ENCODE results near the gene PLA2G2A.
"Not testable (repeated sequence)": the region's sequence is repeated elsewhere in the genome, so short reads cannot be mapped to it uniquely, and the experiment has no call there.

PLA2G2A gene, protein sequence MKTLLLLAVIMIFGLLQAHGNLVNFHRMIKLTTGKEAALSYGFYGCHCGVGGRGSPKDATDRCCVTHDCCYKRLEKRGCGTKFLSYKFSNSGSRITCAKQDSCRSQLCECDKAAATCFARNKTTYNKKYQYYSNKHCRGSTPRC

DNA sequence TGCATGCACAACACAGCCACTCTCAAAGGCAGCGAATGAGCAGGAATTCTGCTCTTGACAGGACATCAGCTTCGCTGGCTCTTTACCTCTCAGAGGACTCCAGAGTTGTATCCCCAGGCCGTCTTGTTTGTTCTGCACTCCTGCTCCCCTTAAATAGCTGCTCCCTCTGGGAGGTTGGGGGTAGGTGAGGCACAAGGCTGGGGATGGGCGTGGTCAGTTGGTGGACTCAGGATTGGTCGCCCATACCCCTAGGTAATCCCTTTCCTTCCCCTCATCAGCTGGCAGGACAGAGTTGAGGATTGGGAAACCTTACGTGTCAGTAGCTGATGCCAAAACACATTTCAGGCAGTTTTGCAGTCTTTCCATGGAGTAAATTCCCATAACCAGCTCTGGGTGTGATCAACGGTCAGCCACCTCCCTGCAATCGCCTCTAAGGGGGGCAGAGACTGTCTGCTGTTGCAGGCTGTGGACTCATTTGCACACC is at the start of gene PLA2G2A:
Gene PLA2G2A (minus strand): TSS at position 125 of the 484 bp plus-strand sequence. CDS start 845 bp downstream, outside the sequence.
- DNase-seq (ENCODE audit: low spot score) = no peak
- FAIRE-seq = no peak

DNA sequence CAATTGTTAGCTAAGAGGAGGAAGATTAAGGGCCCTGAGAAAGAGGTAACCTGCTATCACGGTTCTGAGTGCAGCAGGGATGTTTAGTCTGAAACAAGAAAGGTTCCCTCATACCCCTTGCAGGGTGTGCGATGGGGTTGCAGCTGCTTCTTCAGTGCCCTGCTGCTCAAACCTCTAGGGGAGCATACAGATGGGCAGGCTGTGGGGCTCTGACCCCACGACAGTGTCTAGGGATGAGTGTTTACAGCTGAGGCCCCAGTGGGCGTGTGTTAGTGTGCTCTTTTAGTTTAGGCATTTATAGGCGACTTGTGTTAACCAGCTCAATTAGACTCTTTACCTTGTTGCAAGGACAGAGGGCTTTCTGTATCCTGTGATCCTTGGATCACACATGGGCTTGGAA is 49.3 kb upstream of the PLA2G2A start:
- no peak for DNase-seq (ENCODE audit: low spot score)
- FAIRE-seq = no peak

DNA sequence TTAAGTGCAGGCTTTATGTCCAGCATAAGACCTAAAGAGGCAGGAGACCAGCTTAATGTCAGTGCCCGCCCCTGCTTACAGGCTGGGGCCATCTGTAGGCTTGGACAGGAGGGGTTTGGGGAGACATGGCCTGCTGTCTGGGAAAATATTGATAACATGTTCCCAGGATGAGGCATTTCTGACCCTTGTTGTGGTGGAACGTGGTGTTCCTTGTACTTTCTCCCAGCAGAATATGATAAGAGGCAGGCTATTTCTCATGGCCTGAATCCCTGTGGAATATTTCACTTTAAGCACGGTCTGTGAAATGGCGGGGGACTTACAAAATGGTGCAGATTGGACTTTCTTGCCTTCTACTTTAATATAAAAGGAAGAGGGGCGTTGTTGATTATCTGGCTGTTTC is 48.7 kb upstream of the PLA2G2A start:
- FAIRE-seq (no peak), DNase-seq (ENCODE audit: low spot score) (no peak)

DNA sequence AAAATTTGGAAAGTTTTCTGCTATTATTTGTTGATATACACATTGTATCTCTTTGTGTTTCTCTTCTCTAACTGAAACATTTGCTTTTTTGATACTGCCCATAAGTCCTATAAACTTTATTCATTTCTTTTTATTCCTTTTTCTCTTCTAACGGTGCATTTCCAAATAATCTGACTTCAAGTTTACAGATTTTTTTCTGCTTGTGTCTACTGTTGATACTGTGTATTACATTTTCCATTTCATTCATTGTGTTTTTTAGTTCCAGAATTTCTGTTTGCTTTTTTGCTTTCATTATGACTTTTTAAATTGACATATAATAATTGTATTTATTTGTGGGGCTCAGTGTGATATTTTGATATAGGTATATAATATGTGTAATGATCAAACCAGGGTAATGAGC is 38.3 kb upstream of the PLA2G2A start:
- DNase-seq (ENCODE audit: low spot score) = no peak
- no peak for FAIRE-seq

DNA sequence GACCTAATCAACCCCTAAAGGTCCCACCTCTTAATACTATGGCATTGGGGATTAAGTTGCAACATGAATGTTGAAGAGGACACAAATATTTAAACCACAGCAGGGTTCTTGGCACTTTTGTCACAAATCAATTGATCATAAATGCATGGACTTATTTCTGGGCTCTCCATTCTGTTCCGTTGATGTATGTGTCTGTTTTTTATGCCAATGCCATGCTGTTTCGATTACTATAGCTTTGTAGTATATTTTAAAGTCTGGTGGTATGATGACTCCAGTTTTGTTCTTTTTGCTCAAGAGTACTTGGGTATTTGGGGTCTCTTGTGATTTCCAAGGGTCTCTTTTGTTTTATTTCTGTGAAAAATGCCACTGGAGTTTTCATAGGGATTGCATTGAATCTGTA is 34.7 kb upstream of the PLA2G2A start:
- FAIRE-seq (no peak), DNase-seq (ENCODE audit: low spot score) (no peak)

DNA sequence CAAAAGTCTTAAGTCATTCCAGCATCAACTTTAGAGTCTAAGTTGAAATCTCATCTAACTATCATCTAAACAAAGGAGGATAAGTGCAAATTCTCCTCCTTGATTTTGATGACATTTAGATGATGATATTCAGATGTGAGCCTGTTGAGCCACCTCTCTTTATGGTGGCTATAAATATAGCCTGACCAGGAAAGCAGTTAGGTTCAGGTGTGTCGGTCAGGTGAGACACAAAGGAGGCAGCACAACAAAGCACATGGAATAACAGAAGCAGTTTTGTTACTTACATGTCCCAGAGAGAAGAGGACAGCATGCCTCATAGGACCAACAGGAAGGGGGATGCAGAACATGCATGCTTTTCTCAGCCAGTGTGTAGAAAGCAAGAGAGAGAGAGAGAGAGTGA is 30.6 kb upstream of the PLA2G2A start:
- FAIRE-seq (no peak), DNase-seq (ENCODE audit: low spot score) (no peak)

DNA sequence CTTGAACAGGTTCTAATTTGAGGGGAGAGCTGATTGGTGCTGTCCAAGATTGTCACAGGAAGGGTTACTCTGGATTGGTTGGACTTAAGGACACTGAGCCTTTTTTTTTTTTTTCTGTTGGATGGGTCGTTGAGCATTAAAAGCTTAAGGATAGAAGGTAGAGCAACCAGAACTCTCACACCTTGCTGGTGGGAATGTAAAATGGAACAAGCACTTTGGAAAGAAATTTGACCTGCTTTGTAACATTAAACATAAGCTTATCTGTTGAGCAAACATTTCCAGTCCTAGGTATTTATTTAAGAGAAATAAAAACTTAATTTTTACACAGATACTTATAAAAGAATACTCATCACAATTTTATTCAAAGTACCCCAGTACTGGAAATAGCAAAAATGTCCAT is 29.8 kb upstream of the PLA2G2A start:
- FAIRE-seq = no peak
- DNase-seq (ENCODE audit: low spot score) = no peak

DNA sequence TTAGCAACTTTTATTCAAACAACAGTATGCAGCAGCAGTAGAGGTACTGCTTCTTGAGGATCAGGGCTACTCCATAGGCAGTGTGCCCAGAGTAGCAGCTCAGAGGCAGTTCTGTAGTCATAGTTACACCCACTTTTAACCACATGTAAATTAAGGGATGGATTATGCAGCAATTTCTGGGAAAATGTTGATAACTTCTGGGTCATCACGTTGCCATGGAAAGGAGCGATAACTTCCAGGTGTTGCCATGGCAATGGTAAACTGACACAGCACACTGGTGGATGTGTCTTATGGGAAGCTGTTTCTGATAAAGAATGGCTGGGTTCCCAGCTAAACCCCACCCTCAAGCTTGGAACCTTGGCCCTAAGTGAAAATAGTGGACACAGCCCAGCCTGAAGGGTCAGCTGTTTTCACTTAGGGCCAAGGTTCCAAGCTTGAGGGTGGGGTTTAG is 29.0 kb upstream of the PLA2G2A start:
- FAIRE-seq (no peak), DNase-seq (ENCODE audit: low spot score) (no peak)

DNA sequence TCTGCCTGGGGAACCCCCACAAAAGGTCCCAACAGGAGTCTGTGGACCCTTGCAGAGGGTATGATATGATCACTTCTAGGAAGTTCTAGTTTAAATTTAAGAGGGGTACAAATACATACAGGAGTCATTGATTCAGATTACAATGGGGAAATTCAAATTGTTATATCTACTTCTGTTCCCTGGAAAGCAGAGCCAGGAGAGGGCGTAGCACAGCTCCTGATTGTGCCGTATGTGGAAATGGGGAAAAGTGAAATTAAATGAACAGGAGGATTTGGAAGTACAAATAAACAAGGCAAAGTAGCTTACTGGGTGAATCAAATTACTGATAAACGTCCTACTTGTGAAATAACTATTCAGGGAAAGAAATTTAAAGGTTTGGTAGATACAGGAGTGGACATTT is 19.4 kb upstream of the PLA2G2A start:
- not testable (repeated sequence) for DNase-seq (ENCODE audit: low spot score)

DNA sequence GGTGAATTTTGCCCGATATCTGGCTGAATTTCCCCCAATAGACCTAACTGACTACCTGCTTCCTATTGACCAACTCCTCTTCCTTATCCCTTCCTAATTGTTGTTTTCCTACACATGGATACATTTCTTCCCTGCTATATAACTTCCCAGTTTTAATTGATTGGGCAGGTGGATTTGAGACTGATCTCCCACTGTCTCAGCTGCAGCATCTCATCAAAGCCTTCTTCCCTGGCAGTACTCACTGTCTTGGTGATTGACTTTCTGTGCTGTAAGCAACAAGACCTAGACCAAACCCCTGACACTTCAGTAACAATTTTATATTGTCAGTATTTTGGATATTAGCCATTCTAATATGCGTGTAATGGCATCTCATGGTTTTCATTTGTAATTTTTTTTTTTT is 11.3 kb upstream of the PLA2G2A start:
- no peak for DNase-seq (ENCODE audit: low spot score)
- FAIRE-seq = no peak

More for the DNA sequence above, 19.4 kb upstream of the PLA2G2A start:
- FAIRE-seq = not testable (repeated sequence)

DNA sequence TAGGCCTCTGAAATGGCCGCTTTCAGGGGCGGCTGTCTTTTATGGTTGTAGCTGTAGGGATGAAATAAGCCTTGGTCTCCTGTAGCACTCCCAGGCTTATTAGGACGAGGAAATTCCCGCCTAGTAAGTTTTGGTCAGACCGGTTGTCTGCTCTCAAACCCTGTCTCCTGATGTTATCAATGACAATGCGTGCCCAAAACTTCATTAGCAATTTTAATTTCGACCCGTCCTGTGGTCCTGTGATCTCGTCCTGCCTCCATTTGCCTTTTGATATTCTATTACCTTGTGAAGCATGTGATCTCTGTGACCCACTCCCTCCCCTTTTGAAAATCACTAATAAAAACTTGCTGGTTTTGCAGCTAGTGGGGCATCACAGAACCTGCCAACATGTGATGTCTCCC is 10.8 kb upstream of the PLA2G2A start:
- DNase-seq (ENCODE audit: low spot score); FAIRE-seq: not testable (repeated sequence)

DNA sequence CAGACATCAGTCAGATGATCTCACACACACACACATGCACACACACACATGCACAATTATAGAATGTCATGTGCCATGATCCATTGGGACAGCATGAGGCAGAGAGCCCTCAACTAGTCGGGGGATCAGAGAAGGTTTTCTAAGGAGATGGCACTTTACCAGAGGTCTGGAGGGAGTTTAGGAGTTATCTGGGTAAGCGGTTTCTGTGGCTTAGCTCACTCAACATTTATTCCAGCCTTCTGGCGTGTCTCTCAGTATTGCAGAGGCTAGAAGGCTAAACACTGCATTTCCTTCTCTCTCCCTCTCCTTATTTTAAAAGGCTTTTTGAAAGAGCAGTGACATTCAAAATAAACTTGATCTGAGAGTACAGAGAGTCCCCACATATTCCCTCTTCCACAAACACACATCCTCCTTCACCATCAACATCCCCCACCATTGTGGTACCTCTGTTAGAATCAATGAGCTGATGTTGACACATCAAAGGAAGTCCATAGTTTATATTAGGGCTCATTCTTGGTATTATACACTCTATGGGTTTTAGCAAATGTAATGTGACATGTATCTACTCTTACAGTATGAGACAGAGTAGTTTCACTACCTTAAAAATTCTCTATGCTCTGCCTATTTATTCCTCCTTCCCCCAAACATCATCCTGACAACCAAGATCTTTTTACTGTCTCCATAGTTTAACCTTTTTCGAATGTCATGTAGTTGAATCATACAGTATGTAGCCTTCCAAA is 9.0 kb upstream of the PLA2G2A start:
- DNase-seq (ENCODE audit: low spot score) = no peak
- no peak for FAIRE-seq

DNA sequence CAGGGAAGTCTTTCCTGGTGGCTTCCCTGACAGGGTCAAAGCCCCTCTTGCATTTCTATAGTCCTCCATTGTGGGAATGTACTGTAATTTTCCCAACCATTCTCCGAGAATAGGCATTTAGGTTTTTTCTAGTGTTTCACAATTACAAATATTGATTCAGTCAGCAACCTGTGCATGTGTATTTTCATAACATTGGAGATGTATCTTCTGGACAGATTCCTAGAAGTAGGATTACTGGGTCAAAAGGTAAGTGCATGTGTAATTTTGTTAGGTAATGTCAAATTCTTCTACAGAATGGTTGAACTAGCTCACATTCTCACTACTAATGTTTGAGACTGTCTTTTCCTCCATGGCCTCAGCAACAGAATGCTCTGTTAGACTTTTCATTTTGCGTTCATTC is 8.3 kb upstream of the PLA2G2A start:
- FAIRE-seq = no peak
- DNase-seq (ENCODE audit: low spot score) = no peak

DNA sequence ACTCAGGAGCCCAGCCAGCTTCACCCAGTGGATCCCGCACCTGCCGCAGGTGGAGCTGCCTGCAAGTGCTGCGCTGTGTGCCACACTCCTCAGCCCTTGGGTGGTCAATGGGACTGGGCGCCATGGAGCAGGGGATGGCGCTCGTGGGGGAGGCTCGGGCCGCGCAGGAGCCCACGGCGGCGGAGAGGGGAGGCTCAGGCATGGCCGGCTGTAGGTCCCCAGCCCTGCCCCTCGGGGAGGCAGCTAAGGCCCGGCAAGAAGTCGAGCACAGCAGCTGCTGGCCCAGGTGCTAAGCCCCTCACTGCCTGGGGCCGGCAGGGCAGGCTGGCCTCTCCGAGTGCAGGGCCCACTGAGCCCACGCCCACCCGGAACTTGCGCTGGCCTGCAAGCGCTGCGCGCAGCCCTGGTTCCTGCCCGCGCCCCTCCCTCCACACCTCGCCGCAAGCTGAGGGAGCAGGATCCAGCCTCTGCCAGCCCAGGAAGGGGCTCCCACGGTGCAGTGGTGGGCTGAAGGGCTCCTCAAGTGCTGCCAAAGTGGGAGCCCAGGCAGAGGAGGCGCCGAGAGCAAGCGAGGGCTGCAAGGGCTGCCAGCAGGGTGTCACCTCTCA is 5.1 kb upstream of the PLA2G2A start:
- not testable (repeated sequence) for DNase-seq (ENCODE audit: low spot score); FAIRE-seq

DNA sequence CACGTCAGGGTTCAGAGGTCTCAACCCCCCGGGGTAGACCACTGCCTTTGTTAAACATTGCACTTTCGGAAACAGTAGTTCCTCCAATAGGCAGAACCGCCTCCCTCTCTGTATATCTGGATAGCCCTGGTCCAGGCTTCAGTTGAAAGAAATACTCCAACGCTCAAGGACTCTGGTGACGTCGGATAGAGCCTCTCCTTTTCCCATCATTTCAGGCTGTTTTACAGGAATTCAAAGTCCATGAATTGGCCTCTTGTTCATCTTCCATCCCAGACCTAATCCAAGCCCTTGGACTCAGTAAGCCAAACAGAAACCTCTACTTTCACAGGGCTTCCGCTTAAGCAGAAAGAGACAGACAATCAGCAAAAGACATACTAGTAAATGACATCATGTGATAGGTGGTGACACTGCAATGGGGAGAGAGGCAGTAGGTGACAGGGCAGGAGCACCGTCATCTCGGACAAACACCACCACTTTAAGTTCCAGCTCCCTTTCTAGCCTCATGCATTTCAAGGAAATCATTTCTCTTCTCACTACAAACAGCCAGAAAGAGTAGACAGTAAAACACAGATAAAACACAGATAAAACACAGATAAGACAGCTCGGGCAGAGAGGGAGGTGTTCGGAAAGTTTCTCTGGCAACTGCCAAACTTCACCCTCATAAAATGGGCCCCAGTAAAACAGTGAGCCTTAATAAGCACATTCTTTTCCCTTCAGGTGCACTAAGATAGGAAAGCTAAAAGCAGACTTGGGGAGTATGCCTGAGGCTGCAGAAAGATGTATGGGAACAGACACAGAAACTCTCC is 2.3 kb upstream of the PLA2G2A start:
- FAIRE-seq (no peak), DNase-seq (ENCODE audit: low spot score) (no peak)

DNA sequence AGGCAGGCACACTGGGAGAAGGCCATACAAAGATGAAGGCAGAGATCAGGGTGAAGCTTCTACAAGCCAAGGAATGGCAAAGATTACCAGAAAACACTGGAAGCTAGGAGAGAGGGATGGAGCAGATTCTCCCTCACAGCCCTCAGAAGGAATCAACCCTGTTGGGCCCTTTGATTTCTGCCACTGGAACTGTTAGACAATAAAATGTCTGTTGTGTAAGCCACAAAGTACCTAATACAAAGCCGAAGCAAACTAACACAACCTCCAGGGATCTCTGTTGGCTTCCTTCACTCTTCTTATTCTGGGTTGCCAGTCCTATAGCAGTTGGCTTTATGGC is 1.7 kb upstream of the PLA2G2A start:
- FAIRE-seq (no peak), DNase-seq (ENCODE audit: low spot score) (no peak)

DNA sequence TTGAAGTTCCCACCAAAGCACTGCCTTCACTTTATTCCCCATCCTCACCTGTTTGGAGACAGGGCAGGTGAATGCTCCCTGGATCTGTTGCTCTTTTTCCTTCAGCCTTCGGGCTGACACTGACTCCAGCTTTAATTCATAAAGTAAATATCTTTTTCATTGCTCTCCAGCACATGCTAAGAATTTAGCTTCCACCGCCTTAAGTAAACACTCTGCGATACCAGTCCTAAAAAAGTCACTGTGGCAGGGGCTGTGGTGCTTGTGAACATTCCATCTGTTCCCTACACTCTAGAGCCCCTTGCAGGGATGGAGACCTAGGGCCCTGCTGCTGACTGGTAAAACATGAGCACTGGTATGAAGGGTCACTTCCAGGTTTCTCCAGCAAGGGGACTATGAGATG is 896 bp upstream of the PLA2G2A start:
- DNase-seq (ENCODE audit: low spot score) (no peak), FAIRE-seq (no peak)

DNA sequence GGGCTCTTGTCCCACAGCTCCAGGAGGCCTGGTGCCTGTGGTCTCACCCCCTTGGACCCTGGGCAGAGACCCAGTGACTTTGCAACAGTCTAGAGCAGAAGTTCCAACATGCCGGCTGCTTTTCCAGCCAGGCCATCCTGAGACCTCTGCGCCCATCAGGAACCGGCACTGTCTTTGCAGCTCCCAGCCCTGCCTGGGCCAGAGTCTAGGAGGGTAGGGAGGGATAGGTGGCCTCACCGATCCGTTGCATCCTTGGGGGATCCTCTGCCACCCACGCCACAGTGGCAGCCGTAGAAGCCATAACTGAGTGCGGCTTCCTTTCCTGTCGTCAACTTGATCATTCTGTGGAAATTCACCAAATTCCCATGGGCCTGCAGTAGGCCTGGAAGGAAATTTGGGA is 1.3 kb downstream of the PLA2G2A start:
- no peak for DNase-seq (ENCODE audit: low spot score)
- no peak for FAIRE-seq

DNA sequence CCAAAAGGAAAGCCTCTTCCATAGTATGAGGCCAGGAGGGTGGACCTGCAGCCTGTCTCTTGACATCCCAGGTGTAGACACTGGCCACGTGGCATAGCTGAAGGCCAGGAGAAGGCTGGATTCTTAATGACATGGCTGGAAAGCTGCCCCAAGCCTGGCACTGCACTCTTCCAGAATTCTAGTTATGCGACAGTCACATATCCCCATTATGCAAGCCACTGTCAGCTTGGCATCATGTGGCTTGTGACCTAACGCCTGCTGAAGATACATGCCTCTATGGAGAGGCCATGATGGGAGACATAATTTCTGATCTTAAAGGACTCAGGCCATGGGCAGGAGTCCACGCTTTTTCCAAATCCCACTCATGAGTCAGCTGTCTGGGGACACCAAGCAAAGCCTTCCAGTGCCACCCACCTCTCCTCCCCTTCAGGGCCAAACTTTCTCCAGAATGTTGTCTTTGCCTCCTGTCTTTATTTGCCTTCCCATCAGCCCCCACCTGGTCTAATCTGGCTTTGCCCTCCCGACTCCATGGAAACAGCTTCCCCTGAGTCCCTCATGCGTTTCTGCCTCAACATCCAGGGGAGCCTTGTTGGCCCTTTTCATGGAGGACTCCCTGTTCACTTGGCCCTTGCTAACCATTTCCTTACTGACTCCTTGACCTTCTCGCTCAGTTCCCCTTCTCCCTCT is 3.0 kb downstream of the PLA2G2A start:
- DNase-seq (ENCODE audit: low spot score) (no peak), FAIRE-seq (no peak)

DNA sequence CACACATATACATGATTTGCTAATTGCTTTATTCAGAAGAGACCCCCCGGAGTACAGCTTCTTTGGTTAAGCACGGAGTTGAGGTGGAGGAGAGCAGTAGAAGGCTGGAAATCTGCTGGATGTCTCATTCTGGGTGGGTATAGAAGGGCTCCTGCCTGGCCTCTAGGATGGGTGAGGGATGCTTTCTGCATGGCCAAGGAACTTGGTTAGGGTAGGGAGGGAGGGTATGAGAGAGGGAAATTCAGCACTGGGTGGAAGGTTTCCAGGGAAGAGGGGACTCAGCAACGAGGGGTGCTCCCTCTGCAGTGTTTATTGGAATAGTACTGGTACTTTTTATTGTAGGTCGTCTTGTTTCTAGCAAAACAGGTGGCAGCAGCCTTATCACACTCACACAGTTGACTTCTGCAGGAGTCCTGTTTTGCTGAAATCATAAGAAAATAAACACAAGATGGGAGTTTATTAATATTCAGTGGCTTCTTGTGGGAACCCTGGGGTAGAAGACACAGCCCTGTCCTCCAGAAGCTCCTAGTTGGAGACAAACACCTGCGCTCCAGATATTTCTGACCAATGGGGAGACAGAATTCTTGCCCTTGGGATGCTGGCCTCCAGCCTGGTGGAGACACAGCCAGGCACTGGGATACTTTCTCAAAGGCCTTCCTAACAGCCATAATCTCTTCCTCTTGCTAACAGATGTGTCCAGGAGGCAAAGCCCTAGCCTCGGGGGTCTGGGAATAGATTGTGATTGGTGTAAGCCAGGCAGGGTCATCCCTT is 3.8 kb downstream of the PLA2G2A start:
- no peak for DNase-seq (ENCODE audit: low spot score)

More for the DNA sequence above, 3.8 kb downstream of the PLA2G2A start:
- no peak for FAIRE-seq
